Breast epithelium (tissue), 4 donors: ENCODE data around the gene PEX16. TPM values are rescaled to one million over a fixed set of nuclear protein-coding genes. Genes with fewer than 3 reads are reported as not detected.
A peak's percentile ranks its signal among the peaks of the same experiment; 100 is the strongest.

Experiments used
- DNase-seq, 2 donors: peaks; one replicate each; pipeline ENCODE4 v3.0.0-alpha.2; 2019; ENCODE audit warnings: low spot score in 2 of 2
- H3K27ac ChIP-seq, 2 donors: fragments of 200-600 bp; sonication (generic) in 1 of 2; one replicate each; pipeline ENCODE4 v1.5.1; 2016 to 2019; ENCODE audit warnings: mild to moderate bottlenecking in 1 of 2
- H3K27me3 ChIP-seq, 2 donors: fragments of 200-600 bp; sonication (generic) in 1 of 2; one replicate each; pipeline versions ENCODE4 v1.5.1 to v1.6.0; 2017 to 2019; ENCODE audit warnings: control low read depth in 1 of 2, mild to moderate bottlenecking in 1 of 2
- H3K36me3 ChIP-seq: fragments of 200-600 bp; one replicate; pipeline ENCODE4 v1.5.1; 2019
- H3K4me1 ChIP-seq, 2 donors: fragments of 200-600 bp; sonication (generic); one replicate each; pipeline ENCODE4 v1.5.1; 2016 to 2019; ENCODE audit warnings: control low read depth in 1 of 2
- H3K4me3 ChIP-seq, 3 donors: fragments of 200-600 bp; sonication (generic); 1 replicate in 2 of 3; 2 replicates in 1 of 3; pipeline ENCODE4 v1.5.1; 2016 to 2019; ENCODE audit warnings: mild to moderate bottlenecking in 3 of 3, moderate library complexity in 2 of 3
- H3K9me3 ChIP-seq, 2 donors: fragments of 200-600 bp; sonication (generic) in 1 of 2; one replicate each; pipeline ENCODE4 v1.5.1; 2016 to 2019; ENCODE audit warnings: control low read depth in 1 of 2
- POLR2A ChIP-seq: fragments of 450-650 bp; IDR thresholded peaks from one replicate; pipeline ENCODE4 v1.6.1; 2016; ENCODE audit warnings: antibody characterized with exemption, mild to moderate bottlenecking, moderate library complexity
- POLR2AphosphoS5 ChIP-seq, 3 donors: sonication (generic); formaldehyde crosslinking; IDR thresholded peaks; one replicate each; pipeline ENCODE4 v1.6.1; 2017; ENCODE audit warnings: antibody characterized with exemption in 3 of 3
- intact Hi-C: fragments of 100-400 bp; cut with DNase I; formaldehyde crosslinking; loops from one replicate; pipeline ENCODE4 v1.15.1; 2023; ENCODE audit warnings: low total_unique reads
- total RNA-seq, 3 donors: library from RNA; depleted of rRNA; stranded (reverse); fragments of >200 nt; gene quantifications; one replicate each; pipeline ENCODE4 v1.1.0, GENCODE V29; 2016
- TF ChIP-seq, protein P1 (sequence below), 3 donors: fragments of 450-650 bp; IDR thresholded peaks; one replicate each; pipeline ENCODE4 v1.5.1; 2016 to 2017; ENCODE audit warnings: antibody characterized with exemption in 3 of 3, mild to moderate bottlenecking in 3 of 3, moderate library complexity in 3 of 3

PEX16 gene
- total RNA-seq, 3 donors from 2014 or later = 22.1 to 32.8 (median 25.6) TPM

DNA sequence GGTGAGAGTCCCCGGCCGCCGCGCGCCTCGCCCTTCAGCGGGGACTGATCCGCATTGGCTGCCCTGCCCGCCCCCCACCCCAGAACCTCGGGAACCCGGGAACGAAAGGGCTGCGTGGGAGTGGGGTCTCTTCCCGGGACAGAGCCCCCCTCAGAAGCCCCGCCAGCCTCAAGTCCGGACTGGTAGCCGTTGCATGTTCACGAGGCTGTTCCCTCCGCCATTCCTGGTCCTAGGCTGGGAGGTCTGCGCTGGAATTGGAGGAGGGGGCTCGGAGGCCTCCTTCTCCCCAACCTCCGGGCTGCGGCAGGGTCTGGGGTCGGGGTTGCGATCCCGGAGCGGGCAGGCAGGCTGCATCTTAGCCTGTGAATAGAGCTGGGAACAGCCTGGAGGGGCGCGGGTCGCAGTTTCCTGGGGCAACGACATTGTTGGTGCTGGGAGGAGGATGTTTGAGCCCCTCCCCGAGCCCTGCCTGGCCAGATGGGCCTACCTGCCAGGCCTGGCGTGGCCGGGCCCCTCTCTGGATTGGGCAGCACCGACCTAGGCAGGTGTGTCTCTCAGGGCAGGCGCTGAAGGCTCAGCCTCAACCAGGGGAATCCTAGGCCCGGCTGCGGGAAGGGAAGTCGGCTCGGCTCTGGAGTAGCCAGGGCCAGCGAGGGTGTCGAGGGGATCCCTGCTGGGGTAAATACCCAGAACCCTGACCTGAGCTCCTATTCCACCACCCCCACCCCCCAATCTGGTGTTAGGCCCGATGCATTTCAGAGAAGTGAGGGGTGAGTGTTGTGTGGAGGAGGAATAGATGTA is 31.6 kb downstream of the PEX16 start:
- no peak overlapping the region for H3K27ac ChIP-seq
- no peaks in the 10 kb centered on the region for H3K4me1 ChIP-seq
- H3K9me3 ChIP-seq = no peaks in the 10 kb centered on the region
- peak overlapping the region; percentile 43 to 76 (median 54) for H3K4me3 ChIP-seq
- H3K27me3 ChIP-seq = no peaks in the 10 kb centered on the region
- no peak for TF ChIP-seq POLR2AphosphoS5 (IDR thresholded peaks at IDR 0.05)
- TF ChIP-seq, protein P1, sequence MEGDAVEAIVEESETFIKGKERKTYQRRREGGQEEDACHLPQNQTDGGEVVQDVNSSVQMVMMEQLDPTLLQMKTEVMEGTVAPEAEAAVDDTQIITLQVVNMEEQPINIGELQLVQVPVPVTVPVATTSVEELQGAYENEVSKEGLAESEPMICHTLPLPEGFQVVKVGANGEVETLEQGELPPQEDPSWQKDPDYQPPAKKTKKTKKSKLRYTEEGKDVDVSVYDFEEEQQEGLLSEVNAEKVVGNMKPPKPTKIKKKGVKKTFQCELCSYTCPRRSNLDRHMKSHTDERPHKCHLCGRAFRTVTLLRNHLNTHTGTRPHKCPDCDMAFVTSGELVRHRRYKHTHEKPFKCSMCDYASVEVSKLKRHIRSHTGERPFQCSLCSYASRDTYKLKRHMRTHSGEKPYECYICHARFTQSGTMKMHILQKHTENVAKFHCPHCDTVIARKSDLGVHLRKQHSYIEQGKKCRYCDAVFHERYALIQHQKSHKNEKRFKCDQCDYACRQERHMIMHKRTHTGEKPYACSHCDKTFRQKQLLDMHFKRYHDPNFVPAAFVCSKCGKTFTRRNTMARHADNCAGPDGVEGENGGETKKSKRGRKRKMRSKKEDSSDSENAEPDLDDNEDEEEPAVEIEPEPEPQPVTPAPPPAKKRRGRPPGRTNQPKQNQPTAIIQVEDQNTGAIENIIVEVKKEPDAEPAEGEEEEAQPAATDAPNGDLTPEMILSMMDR (IDR thresholded peaks at IDR 0.05) = no peak
- no peak for TF ChIP-seq POLR2A
- DNase-seq = no peak
- intact Hi-C loops = no loop called here
- no peaks in the 10 kb centered on the region for H3K36me3 ChIP-seq

DNA sequence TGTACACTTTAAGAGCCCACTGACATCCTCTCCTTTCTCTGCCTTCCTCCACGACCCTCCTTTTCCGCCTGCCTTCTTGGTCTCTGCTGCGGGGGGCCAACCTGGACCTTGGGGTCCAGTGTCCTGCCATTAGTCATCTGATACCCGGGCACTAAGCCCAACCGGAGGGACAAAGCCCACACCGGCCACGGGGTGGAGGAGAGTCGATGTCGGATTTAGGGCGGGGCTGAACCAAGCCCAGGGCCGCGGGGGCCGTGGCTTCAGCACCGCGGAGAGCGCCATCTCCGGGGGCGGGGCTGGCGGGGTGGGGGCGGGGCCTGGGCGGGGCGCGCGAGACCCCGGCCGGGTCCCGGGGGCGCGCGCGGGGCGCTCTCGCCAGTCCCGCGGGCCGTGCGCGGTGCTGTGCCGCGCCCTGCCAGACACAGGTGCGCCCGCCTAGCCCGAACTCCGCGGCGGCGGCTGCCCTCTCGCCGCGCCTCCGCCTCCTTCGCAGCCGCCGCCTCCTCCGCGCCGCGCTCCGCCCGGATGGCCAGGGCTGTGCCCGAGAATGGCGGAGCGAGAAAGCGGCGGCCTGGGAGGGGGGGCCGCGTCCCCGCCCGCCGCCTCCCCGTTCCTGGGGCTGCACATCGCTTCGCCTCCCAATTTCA is 32.3 kb downstream of the PEX16 start, which contains the start of gene MAPK8IP1:
Gene MAPK8IP1, plus strand, starts transcription at position 378 of the 647 bp plus-strand sequence. Its CDS starts 170 bp downstream, at position 548.
- no peaks in the 10 kb centered on the region for H3K4me1 ChIP-seq
- no peaks in the 10 kb centered on the region for H3K9me3 ChIP-seq
- H3K27ac ChIP-seq = no peak within 1 kb of the TSS
- H3K27me3 ChIP-seq = no peaks in the 10 kb centered on the region
- TF ChIP-seq, protein P1 (IDR thresholded peaks at IDR 0.05) = no peak
- no peak for TF ChIP-seq POLR2A
- TF ChIP-seq POLR2AphosphoS5 (IDR thresholded peaks at IDR 0.05) = no peak
- no peaks in the 10 kb centered on the region for H3K36me3 ChIP-seq
- DNase-seq = no peak
- intact Hi-C loops = no loop called here
- peak within 1 kb of the TSS; percentile 43 to 76 (median 54) for H3K4me3 ChIP-seq

DNA sequence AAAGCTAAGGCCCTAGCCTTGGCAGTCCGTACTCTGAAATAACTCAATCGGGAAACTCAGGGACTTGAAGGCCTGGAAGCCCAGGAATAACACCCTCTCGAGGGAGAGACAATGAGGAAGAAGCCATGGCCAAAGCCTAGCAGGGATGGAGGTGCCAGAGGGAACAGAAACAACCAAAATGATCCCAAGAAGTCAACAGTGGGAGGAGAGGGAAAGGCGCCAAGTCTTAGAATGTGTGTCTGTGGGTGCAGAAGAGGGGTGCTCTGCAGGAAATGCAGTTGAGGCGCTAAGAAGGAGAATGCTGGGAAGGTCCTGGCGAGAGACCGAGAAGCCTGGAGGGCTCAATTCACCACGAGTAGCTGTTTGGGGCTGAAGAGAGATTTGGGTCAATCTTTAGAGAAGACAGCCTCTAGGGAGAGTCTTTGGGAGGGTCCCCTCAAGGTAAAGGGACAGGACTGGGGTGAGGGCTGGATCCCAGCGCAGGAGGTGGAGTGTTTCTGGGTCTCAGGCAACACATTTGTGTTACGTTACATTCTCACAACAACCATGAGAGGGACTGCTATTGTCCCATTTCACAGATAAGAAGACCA is 33.0 kb downstream of the PEX16 start:
- TF ChIP-seq POLR2AphosphoS5 (IDR thresholded peaks at IDR 0.05) (no peak), POLR2A (no peak)
- TF ChIP-seq, protein P1 (IDR thresholded peaks at IDR 0.05) = no peak
- no peaks in the 10 kb centered on the region for H3K9me3 ChIP-seq
- no peaks in the 10 kb centered on the region for H3K27me3 ChIP-seq
- no peak overlapping the region for H3K27ac ChIP-seq
- no peaks in the 10 kb centered on the region for H3K36me3 ChIP-seq
- DNase-seq = no peak
- H3K4me1 ChIP-seq = no peaks in the 10 kb centered on the region
- peak overlapping the region in 2 of 3 donors; percentile 54 to 76 for H3K4me3 ChIP-seq
- intact Hi-C loops = no loop called here

DNA sequence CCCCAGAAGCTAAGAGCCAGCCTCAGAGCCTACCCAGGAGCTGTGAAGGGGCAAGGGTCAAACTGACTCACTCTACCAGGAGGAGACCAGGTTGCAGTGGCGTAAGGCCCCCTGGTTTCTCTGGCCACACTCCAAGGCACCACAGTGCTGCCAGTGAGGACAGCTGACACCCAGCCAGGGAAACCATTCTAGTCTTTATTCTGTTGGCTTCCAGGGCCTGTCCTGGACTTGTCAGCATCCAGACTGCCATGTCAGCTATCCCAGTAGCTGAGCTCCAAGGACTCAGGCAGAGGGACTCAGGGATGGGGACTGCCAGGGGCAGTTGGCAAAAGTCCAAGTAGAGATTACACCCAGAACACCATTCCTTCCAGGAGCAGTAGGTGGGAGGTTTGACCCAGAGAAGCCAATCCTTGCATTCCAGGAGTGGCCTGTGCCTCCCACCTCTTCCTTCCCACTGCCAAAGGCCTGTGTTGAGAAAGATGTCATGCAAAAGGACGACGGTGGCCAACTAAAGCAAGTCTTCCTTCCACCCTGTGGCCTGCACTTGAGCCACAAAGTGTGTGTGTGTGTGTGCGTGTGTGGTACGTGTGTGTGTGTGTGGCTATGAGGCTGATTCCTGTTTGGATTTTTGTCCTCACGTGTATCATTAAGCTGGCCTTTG is 35.8 kb downstream of the PEX16 start:
- Histone ChIP-seq H3K4me1 (no peaks in the 10 kb centered on the region), H3K27me3 (no peaks in the 10 kb centered on the region), H3K4me3 (no peak overlapping the region), H3K36me3 (no peaks in the 10 kb centered on the region), H3K27ac (no peak overlapping the region), H3K9me3 (no peaks in the 10 kb centered on the region)
- TF ChIP-seq POLR2AphosphoS5 (IDR thresholded peaks at IDR 0.05) = no peak
- peak in 1 of 2 donors; percentile 45 for DNase-seq
- intact Hi-C loops = no loop called here

GRCh38 chr11:45880772-45881570 is 36.7 kb downstream of the PEX16 start:
- Histone ChIP-seq H3K27ac (no peak overlapping the region), H3K9me3 (no peaks in the 10 kb centered on the region), H3K27me3 (no peaks in the 10 kb centered on the region), H3K4me1 (no peaks in the 10 kb centered on the region), H3K36me3 (no peaks in the 10 kb centered on the region), H3K4me3 (no peak overlapping the region)
- no peak for TF ChIP-seq POLR2AphosphoS5 (IDR thresholded peaks at IDR 0.05)
- no peak for TF ChIP-seq POLR2A
- TF ChIP-seq, protein P1 (IDR thresholded peaks at IDR 0.05) = no peak
- intact Hi-C loops = no loop called here
- no peak for DNase-seq
